Measurements from ENCODE around the gene CD80.

DNA sequence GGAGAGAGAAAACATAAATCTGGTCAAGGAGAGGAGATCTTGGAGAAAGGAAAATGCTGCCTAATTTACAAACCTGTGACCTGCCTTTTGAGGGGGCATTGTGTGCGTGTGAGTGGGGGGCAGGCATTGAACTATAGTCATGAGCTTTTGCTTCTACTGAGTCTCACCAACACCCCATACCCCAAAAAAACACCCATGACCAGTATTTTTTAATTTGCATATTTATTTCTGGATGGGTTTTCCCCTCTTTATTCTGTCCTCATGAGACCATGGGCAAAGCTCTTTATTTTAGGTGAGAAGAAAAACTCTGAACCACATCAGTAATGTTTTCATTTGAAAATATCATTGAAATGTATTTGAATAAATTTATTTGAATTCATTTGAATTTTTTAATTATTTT lies 20.6 kb downstream of the CD80 start:
- TF ChIP-seq, protein P1, sequence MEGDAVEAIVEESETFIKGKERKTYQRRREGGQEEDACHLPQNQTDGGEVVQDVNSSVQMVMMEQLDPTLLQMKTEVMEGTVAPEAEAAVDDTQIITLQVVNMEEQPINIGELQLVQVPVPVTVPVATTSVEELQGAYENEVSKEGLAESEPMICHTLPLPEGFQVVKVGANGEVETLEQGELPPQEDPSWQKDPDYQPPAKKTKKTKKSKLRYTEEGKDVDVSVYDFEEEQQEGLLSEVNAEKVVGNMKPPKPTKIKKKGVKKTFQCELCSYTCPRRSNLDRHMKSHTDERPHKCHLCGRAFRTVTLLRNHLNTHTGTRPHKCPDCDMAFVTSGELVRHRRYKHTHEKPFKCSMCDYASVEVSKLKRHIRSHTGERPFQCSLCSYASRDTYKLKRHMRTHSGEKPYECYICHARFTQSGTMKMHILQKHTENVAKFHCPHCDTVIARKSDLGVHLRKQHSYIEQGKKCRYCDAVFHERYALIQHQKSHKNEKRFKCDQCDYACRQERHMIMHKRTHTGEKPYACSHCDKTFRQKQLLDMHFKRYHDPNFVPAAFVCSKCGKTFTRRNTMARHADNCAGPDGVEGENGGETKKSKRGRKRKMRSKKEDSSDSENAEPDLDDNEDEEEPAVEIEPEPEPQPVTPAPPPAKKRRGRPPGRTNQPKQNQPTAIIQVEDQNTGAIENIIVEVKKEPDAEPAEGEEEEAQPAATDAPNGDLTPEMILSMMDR (IDR thresholded peaks at IDR 0.05; ENCODE audit: low read length): no peak
- TF ChIP-seq EZH2 (IDR thresholded peaks at IDR 0.05; ENCODE audit: borderline replicate concordance, low read length): no peak

All from OCI-LY1 (cell line).